Measurements from ENCODE around the gene ATP2C1. TPM values are rescaled to one million over a fixed set of nuclear protein-coding genes. Genes with fewer than 3 reads are reported as not detected.

The ATP2C1 gene
- total RNA-seq, 4 donors from 2014 or later = 25.1 to 41.7 (median 26.4) TPM

- Histone ChIP-seq H3K4me1 (peaks cover 59 to 67% of the 10 kb centered on the region in 2 donors), H3K27me3 (no peaks in the 10 kb centered on the region), H3K36me3 (no peaks in the 10 kb centered on the region), H3K27ac (peak overlapping the region; percentile 15 to 69 (median 56)), H3K9me3 (no peaks in the 10 kb centered on the region), H3K4me3 (peak overlapping the region in 2 of 4 donors; percentile 2 to 3)
- ATAC-seq (peak; percentile 70 to 88), DNase-seq (no peak)
- no peak for TF ChIP-seq POLR2A (IDR thresholded peaks at IDR 0.05)
- TF ChIP-seq, protein P1, sequence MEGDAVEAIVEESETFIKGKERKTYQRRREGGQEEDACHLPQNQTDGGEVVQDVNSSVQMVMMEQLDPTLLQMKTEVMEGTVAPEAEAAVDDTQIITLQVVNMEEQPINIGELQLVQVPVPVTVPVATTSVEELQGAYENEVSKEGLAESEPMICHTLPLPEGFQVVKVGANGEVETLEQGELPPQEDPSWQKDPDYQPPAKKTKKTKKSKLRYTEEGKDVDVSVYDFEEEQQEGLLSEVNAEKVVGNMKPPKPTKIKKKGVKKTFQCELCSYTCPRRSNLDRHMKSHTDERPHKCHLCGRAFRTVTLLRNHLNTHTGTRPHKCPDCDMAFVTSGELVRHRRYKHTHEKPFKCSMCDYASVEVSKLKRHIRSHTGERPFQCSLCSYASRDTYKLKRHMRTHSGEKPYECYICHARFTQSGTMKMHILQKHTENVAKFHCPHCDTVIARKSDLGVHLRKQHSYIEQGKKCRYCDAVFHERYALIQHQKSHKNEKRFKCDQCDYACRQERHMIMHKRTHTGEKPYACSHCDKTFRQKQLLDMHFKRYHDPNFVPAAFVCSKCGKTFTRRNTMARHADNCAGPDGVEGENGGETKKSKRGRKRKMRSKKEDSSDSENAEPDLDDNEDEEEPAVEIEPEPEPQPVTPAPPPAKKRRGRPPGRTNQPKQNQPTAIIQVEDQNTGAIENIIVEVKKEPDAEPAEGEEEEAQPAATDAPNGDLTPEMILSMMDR (IDR thresholded peaks at IDR 0.05 in 4 of 5, conservative IDR thresholded peaks at IDR 0.05 in 1 of 5) = no peak
- in situ Hi-C loops (cut with MboI; ENCODE audit: low sequenced_read_pairs in 4 of 4) = no loop called here
- intact Hi-C loops (cut with DNase I; ENCODE audit: low total_unique reads) = no loop called here
Measured at GRCh38 chr3:130905551-130905950, 11.7 kb downstream of the ATP2C1 start.

- peaks cover 51 to 58% of the 10 kb centered on the region in 2 donors for H3K4me1 ChIP-seq
- intact Hi-C loops (cut with DNase I; ENCODE audit: low total_unique reads) = no loop called here
- no peaks in the 10 kb centered on the region for H3K36me3 ChIP-seq
- in situ Hi-C loops (cut with MboI; ENCODE audit: low sequenced_read_pairs in 4 of 4) = no loop called here
- no peaks in the 10 kb centered on the region for H3K9me3 ChIP-seq
- DNase-seq = no peak
- peak; percentile 36 to 83 for ATAC-seq
- H3K27ac ChIP-seq = peak overlapping the region; percentile 15 to 69 (median 56)
- no peak overlapping the region for H3K4me3 ChIP-seq
- TF ChIP-seq POLR2A (IDR thresholded peaks at IDR 0.05) = no peak
- TF ChIP-seq, protein P1 (IDR thresholded peaks at IDR 0.05 in 4 of 5, conservative IDR thresholded peaks at IDR 0.05 in 1 of 5) = no peak
- H3K27me3 ChIP-seq = no peaks in the 10 kb centered on the region
Measured at GRCh38 chr3:130906374-130906995, 12.6 kb downstream of the ATP2C1 start.

DNA sequence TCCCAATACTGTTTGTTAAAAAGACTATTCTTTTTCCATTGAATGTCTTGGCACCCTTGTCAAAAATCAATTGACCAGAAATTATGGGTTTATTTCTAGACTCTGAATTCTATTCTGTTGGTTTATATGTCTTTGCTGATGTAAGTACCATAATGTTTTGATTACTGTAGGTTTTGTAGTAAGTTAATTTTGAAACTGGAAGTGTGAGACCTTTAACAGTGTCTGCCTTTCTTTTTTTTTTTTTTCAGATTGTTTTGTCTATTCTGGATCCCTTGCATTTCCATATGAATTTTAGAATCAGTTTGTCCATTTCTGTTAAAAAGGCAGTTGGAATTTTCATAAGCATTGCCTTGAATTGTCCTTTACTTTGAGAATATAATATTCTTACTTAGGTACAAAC is 13.6 kb downstream of the ATP2C1 start:
- Histone ChIP-seq H3K4me1 (peaks cover 44 to 49% of the 10 kb centered on the region in 2 donors), H3K9me3 (no peaks in the 10 kb centered on the region), H3K36me3 (no peaks in the 10 kb centered on the region), H3K4me3 (no peak overlapping the region), H3K27me3 (no peaks in the 10 kb centered on the region), H3K27ac (no peak overlapping the region)
- in situ Hi-C loops (cut with MboI; ENCODE audit: low sequenced_read_pairs in 4 of 4) = no loop called here
- ATAC-seq (no peak), DNase-seq (no peak)
- TF ChIP-seq POLR2A (IDR thresholded peaks at IDR 0.05) = no peak
- TF ChIP-seq, protein P1 (IDR thresholded peaks at IDR 0.05 in 4 of 5, conservative IDR thresholded peaks at IDR 0.05 in 1 of 5) = no peak
- intact Hi-C loops (cut with DNase I; ENCODE audit: low total_unique reads) = no loop called here

- no peak overlapping the region for H3K27ac ChIP-seq
- no peaks in the 10 kb centered on the region for H3K9me3 ChIP-seq
- ATAC-seq = no peak
- in situ Hi-C loops (cut with MboI; ENCODE audit: low sequenced_read_pairs in 4 of 4) = no loop called here
- H3K4me3 ChIP-seq = no peak overlapping the region
- H3K4me1 ChIP-seq = peaks cover 44 to 45% of the 10 kb centered on the region in 2 donors
- H3K27me3 ChIP-seq = no peaks in the 10 kb centered on the region
- TF ChIP-seq, protein P1 (IDR thresholded peaks at IDR 0.05 in 4 of 5, conservative IDR thresholded peaks at IDR 0.05 in 1 of 5) = no peak
- intact Hi-C loops (cut with DNase I; ENCODE audit: low total_unique reads) = no loop called here
- H3K36me3 ChIP-seq = no peaks in the 10 kb centered on the region
- no peak for DNase-seq
Measured at GRCh38 chr3:130907966-130908365, 14.1 kb downstream of the ATP2C1 start.

Measured in gastrocnemius medialis (tissue), 4 donors.